ENCODE data around the gene KCNJ12. TPM values are rescaled to one million over a fixed set of nuclear protein-coding genes. Genes with fewer than 3 reads are reported as not detected.
A peak's percentile ranks its signal among the peaks of the same experiment; 100 is the strongest.
"Not testable (repeated sequence)": the region's sequence is repeated elsewhere in the genome, so short reads cannot be mapped to it uniquely, and the experiment has no call there.

Gene KCNJ12
- total and polyA plus RNA-seq, 12 donors, result 0.39 to 3.9 (median 0.97) TPM

DNA sequence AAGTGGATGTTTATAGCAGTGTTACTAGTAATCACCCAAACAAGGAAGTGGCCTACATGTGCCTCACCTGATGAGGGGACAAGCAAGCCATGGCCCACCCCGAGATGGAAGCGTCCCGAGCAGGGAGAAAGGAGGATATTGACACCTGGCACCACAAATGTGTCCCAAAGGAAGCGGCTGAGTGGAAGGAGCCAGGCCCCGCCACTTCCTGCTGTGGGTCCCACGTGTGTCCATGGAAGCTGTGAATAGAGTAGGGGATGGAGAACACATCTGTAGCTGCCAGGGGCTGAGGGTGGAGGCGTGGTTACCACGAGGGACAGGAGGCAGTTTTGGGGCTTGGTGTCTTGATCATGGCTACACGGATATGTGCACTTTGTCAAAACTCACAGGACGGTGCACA, 49.2 kb downstream of the KCNJ12 start:
- WGBS, 4 donors, result 77 to 87% (median 80%) methylated on average over 10 of the region's 10 CpGs
- Histone ChIP-seq H3K9me3 (replicated peaks in 1 of 3) (no peaks in the 10 kb centered on the region), H3K27me3 (no peaks in the 10 kb centered on the region), H3K4me1 (replicated peaks in 1 of 2) (no peaks in the 10 kb centered on the region), H3K27ac (no peak overlapping the region), H3K4me3 (no peak overlapping the region), H3K36me3 (replicated peaks in 1 of 2) (no peaks in the 10 kb centered on the region)
- TF ChIP-seq, protein P1, sequence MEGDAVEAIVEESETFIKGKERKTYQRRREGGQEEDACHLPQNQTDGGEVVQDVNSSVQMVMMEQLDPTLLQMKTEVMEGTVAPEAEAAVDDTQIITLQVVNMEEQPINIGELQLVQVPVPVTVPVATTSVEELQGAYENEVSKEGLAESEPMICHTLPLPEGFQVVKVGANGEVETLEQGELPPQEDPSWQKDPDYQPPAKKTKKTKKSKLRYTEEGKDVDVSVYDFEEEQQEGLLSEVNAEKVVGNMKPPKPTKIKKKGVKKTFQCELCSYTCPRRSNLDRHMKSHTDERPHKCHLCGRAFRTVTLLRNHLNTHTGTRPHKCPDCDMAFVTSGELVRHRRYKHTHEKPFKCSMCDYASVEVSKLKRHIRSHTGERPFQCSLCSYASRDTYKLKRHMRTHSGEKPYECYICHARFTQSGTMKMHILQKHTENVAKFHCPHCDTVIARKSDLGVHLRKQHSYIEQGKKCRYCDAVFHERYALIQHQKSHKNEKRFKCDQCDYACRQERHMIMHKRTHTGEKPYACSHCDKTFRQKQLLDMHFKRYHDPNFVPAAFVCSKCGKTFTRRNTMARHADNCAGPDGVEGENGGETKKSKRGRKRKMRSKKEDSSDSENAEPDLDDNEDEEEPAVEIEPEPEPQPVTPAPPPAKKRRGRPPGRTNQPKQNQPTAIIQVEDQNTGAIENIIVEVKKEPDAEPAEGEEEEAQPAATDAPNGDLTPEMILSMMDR (IDR thresholded peaks at IDR 0.05), result no peak
- no peak for TF ChIP-seq POLR2A (IDR thresholded peaks at IDR 0.05)
- peak in 1 of 7 donors; percentile 24 for DNase-seq
- intact Hi-C loops (cut with DNase I), result no loop called here

DNA sequence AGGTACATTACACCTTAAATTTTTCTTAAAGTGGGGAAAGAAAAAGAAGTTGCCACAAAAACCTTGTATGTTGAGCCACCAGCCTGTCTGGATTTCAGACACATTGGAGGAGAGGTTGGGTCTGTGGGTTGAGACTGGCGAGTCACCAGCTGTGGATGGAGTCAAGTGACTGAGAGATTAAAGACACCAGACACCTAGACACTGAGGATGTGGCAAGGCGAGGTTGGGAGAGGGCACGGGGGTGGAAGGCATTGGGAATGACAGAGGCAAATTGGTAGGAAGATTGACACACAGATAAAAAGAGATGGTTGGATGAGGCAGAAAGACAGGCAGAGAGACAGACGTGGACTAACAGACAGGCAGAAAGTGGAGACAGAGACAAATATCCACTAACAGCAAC, 49.6 kb downstream of the KCNJ12 start:
- TF ChIP-seq, protein P1 (IDR thresholded peaks at IDR 0.05), result no peak
- TF ChIP-seq POLR2A (IDR thresholded peaks at IDR 0.05), result no peak
- Histone ChIP-seq H3K4me3 (no peak overlapping the region), H3K27me3 (no peaks in the 10 kb centered on the region), H3K27ac (no peak overlapping the region), H3K4me1 (replicated peaks in 1 of 2) (no peaks in the 10 kb centered on the region), H3K9me3 (replicated peaks in 1 of 3) (no peaks in the 10 kb centered on the region), H3K36me3 (replicated peaks in 1 of 2) (no peaks in the 10 kb centered on the region)
- peak in 1 of 7 donors; percentile 15 for DNase-seq
- intact Hi-C loops (cut with DNase I), result no loop called here
- WGBS, 4 donors, result 48 to 69% (median 56%) methylated on average over 4 of the region's 4 CpGs

DNA sequence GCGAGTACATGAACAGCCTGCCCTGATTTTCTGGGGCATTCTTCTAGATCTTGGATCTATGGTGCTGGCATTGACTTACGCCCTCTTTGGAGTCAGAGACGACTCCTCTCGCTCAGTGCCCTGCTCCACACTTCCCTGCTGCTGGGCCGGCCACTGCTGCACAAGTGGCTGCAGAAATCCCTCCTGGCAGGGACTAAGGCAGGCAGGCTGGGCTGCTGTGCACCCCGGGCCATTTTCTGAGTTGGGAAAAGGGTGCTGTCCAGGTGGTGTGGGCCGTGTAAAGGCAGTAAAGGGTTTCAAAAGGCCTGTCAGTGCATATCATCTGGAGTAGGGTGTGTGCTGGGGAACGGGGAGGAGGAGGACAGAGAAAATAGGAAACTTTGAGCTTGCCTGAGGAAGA, 50.1 kb downstream of the KCNJ12 start:
- H3K36me3 ChIP-seq (replicated peaks in 1 of 2); H3K27me3 ChIP-seq; H3K27ac ChIP-seq; intact Hi-C loops (cut with DNase I); H3K9me3 ChIP-seq (replicated peaks in 1 of 3); H3K4me1 ChIP-seq (replicated peaks in 1 of 2); H3K4me3 ChIP-seq: not testable (repeated sequence)
- 65 to 80% (median 76%) methylated on average over 4 to 8 of the region's 8 CpGs for WGBS, 4 donors
- DNase-seq, result peak in 1 of 7 donors; percentile 27

DNA sequence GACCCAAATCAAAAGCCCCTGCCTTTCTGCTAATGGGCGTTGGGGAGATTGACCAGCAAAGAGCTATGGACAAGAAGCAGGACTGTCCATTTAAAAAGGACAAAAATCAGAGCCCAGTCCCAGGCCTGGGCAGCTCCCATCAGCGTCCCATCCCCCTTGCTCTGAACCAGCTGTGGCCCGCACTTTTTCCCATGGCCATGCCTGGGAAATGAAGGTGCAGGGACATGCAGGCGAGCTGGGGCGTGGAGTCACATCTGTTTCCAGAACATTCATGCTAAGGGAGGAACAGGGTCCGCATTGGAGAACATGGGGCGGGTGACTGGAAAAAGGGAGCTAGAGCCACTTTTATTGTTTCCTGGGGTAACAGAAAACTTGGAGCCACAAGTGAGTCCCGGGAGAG, 50.7 kb downstream of the KCNJ12 start:
- H3K4me3 ChIP-seq; H3K27ac ChIP-seq; H3K36me3 ChIP-seq (replicated peaks in 1 of 2); H3K27me3 ChIP-seq; intact Hi-C loops (cut with DNase I); H3K9me3 ChIP-seq (replicated peaks in 1 of 3); H3K4me1 ChIP-seq (replicated peaks in 1 of 2): not testable (repeated sequence)
- 78 to 88% (median 83%) methylated on average over 7 of the region's 8 CpGs for WGBS, 4 donors
- peak in 1 of 7 donors; percentile 25 for DNase-seq

DNA sequence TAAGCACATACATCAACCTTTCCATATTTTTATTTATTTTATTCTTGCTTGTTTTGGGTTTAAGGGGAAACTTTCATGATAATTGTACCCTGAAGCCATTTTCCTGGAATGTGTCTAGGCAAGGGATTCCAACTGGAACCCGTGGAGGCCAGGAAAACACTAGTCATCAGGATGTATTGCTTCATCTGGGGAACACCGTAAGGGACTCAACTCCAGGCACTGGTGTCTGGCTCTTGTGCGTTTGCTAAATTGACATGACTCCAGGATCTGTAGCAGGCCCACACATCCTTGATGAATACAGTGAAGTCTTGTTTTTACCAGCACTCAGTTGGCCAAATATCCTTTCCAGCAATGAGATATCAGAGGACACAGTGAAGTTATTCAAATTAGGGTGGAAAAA, 51.6 kb downstream of the KCNJ12 start:
- H3K4me3 ChIP-seq; H3K9me3 ChIP-seq (replicated peaks in 1 of 3); H3K36me3 ChIP-seq (replicated peaks in 1 of 2); DNase-seq; H3K4me1 ChIP-seq (replicated peaks in 1 of 2); H3K27ac ChIP-seq; H3K27me3 ChIP-seq; intact Hi-C loops (cut with DNase I): not testable (repeated sequence)
- WGBS, 4 donors, result 0 to 75% methylated on average over 1 of the region's 3 CpGs; no CpG with 5 or more reads in 2 of the 4 donors

DNA sequence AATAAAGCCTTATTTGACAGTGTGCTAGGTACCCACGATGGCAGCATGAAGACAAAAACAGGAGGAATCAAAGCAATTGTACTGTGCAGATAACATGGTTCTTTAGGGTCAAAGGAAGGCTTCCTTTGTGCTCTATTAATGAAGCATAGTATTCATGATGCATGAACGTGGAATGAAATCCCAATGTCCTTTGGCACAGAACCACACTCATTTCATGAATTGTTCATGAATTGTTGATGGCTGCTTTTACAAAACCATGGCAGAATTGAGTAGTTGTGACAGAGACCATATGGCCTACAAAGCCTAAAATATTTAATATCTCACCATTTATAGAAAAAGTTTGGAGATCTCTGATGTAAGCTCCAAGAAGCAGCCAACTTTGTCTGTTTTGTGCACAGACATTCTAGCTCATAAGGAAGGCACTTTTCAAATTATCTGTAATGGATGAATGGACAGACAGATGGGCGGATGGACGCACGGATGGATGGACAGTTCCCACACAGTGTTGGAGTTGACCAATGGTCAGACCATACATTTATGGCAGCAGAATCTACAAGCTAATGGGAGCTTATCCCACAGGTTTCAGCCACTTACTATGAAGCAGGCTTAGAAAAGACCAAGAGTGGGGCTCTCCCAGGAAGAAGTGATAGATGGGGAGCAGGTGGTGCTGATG, 52.7 kb downstream of the KCNJ12 start:
- H3K9me3 ChIP-seq (replicated peaks in 1 of 3); H3K4me1 ChIP-seq (replicated peaks in 1 of 2); H3K27me3 ChIP-seq; intact Hi-C loops (cut with DNase I); H3K36me3 ChIP-seq (replicated peaks in 1 of 2); H3K4me3 ChIP-seq; H3K27ac ChIP-seq: not testable (repeated sequence)
- 52 to 68% (median 60%) methylated on average over 5 of the region's 5 CpGs for WGBS, 4 donors
- peak in 1 of 7 donors; percentile 10 for DNase-seq

DNA sequence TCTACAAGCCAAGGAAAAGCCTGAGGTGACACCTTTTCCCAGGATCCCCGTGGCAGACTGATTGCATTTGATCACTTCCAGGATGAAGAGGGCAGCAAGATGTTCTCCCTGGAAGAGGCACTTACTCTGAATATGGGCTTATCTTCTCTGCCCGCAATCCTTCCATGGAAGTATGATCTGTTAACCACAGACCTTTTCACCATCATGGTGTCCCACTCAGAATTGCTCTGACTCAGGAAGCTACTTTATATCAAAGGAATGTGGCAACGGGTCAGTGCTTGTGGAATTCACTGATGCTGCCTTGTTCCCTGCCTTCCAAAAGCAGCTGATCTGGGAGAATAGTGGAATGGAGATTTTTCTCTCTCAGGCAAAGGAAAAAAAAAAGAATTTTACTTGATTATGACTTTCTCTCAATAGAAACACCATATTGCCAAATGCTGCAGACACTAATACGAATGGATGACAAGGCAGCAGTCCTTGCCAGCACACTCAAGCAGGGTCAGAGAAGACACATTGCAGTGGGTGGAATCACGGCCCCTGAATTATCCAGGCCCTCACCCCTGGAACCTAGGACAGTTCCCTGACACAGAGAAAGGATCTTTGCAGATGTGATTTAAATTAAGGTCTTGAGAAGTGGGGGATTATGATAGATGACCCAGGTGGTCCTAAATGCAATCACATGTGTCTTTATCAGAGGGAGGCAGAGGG, 53.9 kb downstream of the KCNJ12 start:
- H3K36me3 ChIP-seq (replicated peaks in 1 of 2); H3K9me3 ChIP-seq (replicated peaks in 1 of 3); H3K4me3 ChIP-seq; H3K4me1 ChIP-seq (replicated peaks in 1 of 2); H3K27ac ChIP-seq; H3K27me3 ChIP-seq; intact Hi-C loops (cut with DNase I): not testable (repeated sequence)
- WGBS, 4 donors, result 57 to 79% (median 62%) methylated on average over 4 to 5 of the region's 5 CpGs
- peak in 1 of 7 donors; percentile 17 for DNase-seq

DNA sequence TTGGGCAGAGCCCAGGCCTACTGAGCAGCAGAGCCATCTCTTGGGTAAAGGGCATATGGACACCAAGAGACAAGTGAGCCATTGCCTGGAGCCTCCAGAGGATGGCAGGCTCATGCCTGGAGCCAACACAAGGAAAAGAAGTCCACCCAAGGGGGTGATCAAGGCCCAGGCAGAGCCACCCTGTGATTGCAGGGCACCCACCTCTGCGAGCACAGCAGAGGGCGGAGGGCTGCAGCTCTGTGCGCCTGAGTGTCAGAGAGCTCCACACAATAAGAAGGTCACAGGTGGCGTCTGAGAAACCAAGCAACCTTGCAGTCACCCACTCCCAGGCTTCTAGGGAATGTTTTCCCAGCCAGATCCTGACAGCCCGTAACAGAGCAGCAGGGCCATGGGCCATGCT, 57.8 kb downstream of the KCNJ12 start:
- intact Hi-C loops (cut with DNase I); H3K27me3 ChIP-seq; H3K4me3 ChIP-seq; H3K36me3 ChIP-seq (replicated peaks in 1 of 2); H3K4me1 ChIP-seq (replicated peaks in 1 of 2); H3K27ac ChIP-seq; H3K9me3 ChIP-seq (replicated peaks in 1 of 3): not testable (repeated sequence)
- DNase-seq, result peak in 1 of 7 donors; percentile 17
- WGBS, 4 donors, result 88 to 96% (median 90%) methylated on average over 4 to 5 of the region's 5 CpGs

DNA sequence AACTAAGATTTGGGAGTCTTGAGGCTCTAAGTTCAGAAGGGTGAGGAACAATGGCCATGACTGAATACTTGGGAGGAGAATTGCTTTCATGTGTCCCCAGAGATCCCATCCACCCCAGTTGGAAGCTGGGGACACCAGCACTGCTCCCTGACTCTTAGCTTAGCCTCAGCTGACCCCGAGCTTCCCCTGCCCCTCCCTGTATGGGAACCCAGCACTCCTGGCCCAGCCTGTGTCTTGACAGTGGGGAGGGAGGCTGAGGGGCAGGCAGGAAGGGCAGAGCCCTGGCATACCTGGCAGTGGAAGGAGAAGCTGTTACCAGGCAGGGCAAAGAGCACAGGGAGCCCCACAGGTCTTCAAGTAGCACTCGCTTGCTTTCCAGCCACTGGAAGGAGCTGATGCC, 58.8 kb downstream of the KCNJ12 start:
- H3K4me3 ChIP-seq; H3K36me3 ChIP-seq (replicated peaks in 1 of 2); H3K27me3 ChIP-seq; H3K4me1 ChIP-seq (replicated peaks in 1 of 2); intact Hi-C loops (cut with DNase I); H3K9me3 ChIP-seq (replicated peaks in 1 of 3); H3K27ac ChIP-seq: not testable (repeated sequence)
- 64 to 91% (median 70%) methylated on average over 2 of the region's 2 CpGs for WGBS, 4 donors
- peak in 1 of 7 donors; percentile 30 for DNase-seq

Measured in adrenal gland (tissue), 12 donors.